HepG2 (cell line): ENCODE data around the gene PTPRC. TPM values are rescaled to one million over a fixed set of nuclear protein-coding genes. Genes with fewer than 3 reads are reported as not detected.

Experiments used
- ATAC-seq: fragments of 200-7000 bp; cut with Tn5 transposase; 3 replicates; pipeline ENCODE4 v1.9.1; 2020; ENCODE audit warnings: mild to moderate bottlenecking, moderate library complexity
- BruUV-seq: library from RNA; stranded (reverse); fragments of 400-500 nt; replicated peaks from 2 replicates; lab custom pipeline; 2021; lab: Mats Ljungman, UMichigan
- CTCF ChIA-PET: fragments of 300-600 bp; formaldehyde crosslinking; extraction: SDS; loops from one replicate; lab custom pipeline; 2021; ENCODE audit warnings: low total read pairs, inconsistent platforms, low intra/inter-chr PET ratio; lab: Yijun Ruan, JAX
- POLR2A ChIA-PET: fragments of 350-600 bp; sonication (Branson Sonifier 250); formaldehyde crosslinking; loops from one replicate; lab custom pipeline; 2020; ENCODE audit warnings: antibody characterized with exemption, inconsistent platforms; lab: Yijun Ruan, JAX
- DNase-seq: peaks from one replicate; pipeline ENCODE4 v3.0.0-alpha.2; 2015; ENCODE audit warnings: low spot score
- FAIRE-seq: peaks from 3 replicates; lab custom pipeline; 2011; peaks lifted over from hg19 to GRCh38; lab: Jason Lieb, UNC
- H2AFZ ChIP-seq: one replicate; pipeline ENCODE4 v1.6.1; 2011; ENCODE audit warnings: low read length, inconsistent platforms
- H3K27ac ChIP-seq: fragments of 300-600 bp; 3 replicates; pipeline ENCODE4 v1.8.0; 2011; ENCODE audit warnings: mixed run types, mild to moderate bottlenecking, mixed read lengths, low read length, inconsistent platforms; ENCODE audit not compliant: insufficient read depth; ENCODE audit errors: extremely low read length
- H3K27me3 ChIP-seq, 2 experiments: fragments of 200-600 bp in 1 of 2; 2 replicates in 1 of 2; 3 replicates in 1 of 2; pipeline versions ENCODE4 v1.6.0 to v1.8.0; 2011; ENCODE audit warnings: low read length in 2 of 2, mild to moderate bottlenecking in 2 of 2, moderate library complexity in 2 of 2, inconsistent platforms in 1 of 2; ENCODE audit not compliant: insufficient read depth in 2 of 2, control insufficient read depth in 1 of 2
- H3K36me3 ChIP-seq, 2 experiments: fragments of 200-600 bp in 1 of 2; replicated peaks in 1 of 2; 2 replicates in 1 of 2; 3 replicates in 1 of 2; pipeline versions ENCODE4 v1.5.1 to v1.8.0; 2011; ENCODE audit warnings: low read length in 2 of 2, inconsistent platforms in 1 of 2; ENCODE audit not compliant: insufficient read depth in 2 of 2, control insufficient read depth in 1 of 2
- H3K4me1 ChIP-seq: 2 replicates; pipeline ENCODE4 v1.5.1; 2012; ENCODE audit warnings: low read length, inconsistent platforms; ENCODE audit not compliant: insufficient read depth
- H3K4me2 ChIP-seq: 2 replicates; pipeline ENCODE4 v1.6.0; 2011; ENCODE audit warnings: low read depth, low read length, inconsistent platforms
- H3K4me3 ChIP-seq, 3 experiments: fragments of 200-600 bp in 1 of 3; sonication (generic), shearing (Covaris generic) in 1 of 3; replicated peaks in 1 of 3; 2 replicates each; pipeline ENCODE4 v1.5.1; 2011 to 2016; ENCODE audit warnings: low read length in 3 of 3, inconsistent platforms in 2 of 3, low read depth in 2 of 3, mild to moderate bottlenecking in 2 of 3, control low read depth in 1 of 3, mixed read lengths in 1 of 3; ENCODE audit not compliant: insufficient read depth in 1 of 3
- H3K79me2 ChIP-seq: one replicate; pipeline ENCODE4 v1.6.1; 2011; ENCODE audit warnings: low read length, inconsistent platforms; ENCODE audit not compliant: insufficient read depth
- H3K9ac ChIP-seq: 2 replicates; pipeline ENCODE4 v1.6.0; 2011; ENCODE audit warnings: mild to moderate bottlenecking, low read depth, low read length, inconsistent platforms; ENCODE audit not compliant: insufficient read depth
- H3K9me3 ChIP-seq: 2 replicates; pipeline ENCODE4 v1.5.1; 2012; ENCODE audit warnings: mild to moderate bottlenecking, low read length
- H4K20me1 ChIP-seq: 2 replicates; pipeline ENCODE4 v1.6.0; 2011; ENCODE audit warnings: inconsistent platforms, mild to moderate bottlenecking, low read length, moderate library complexity; ENCODE audit not compliant: insufficient read depth
- NCOA5 ChIP-seq: sonication (generic); formaldehyde crosslinking; IDR thresholded peaks from 2 replicates; pipeline ENCODE4 v1.4.0; 2020; ENCODE audit warnings: missing genetic modification reagents
- PHF20 ChIP-seq: sonication (generic); formaldehyde crosslinking; IDR thresholded peaks from 2 replicates; pipeline ENCODE4 v1.5.0; 2020; ENCODE audit warnings: mild to moderate bottlenecking, missing genetic modification reagents
- SIN3B ChIP-seq: fragments of 150-350 bp; IDR thresholded peaks from 2 replicates; pipeline ENCODE4 v1.6.1; 2014; ENCODE audit warnings: low read length
- SMAD9 ChIP-seq: sonication (generic); formaldehyde crosslinking; IDR thresholded peaks from 2 replicates; pipeline ENCODE4 v1.5.1; 2020; ENCODE audit warnings: mild to moderate bottlenecking, missing genetic modification reagents
- ZBTB26 ChIP-seq: IDR thresholded peaks from 2 replicates; pipeline ENCODE4 v1.6.1; 2016; ENCODE audit warnings: missing compliant biosample characterization, missing genetic modification reagents, borderline replicate concordance
- ZNF10 ChIP-seq: sonication (generic); formaldehyde crosslinking; IDR thresholded peaks from 2 replicates; pipeline ENCODE4 v1.4.0; 2020; ENCODE audit warnings: mild to moderate bottlenecking, low read depth, missing genetic modification reagents, borderline replicate concordance
- ZNF20 ChIP-seq: sonication (generic); formaldehyde crosslinking; IDR thresholded peaks from 2 replicates; pipeline ENCODE4 v1.4.0; 2020; ENCODE audit warnings: mild to moderate bottlenecking, moderate library complexity, missing genetic modification reagents
- ZNF83 ChIP-seq: sonication (generic); formaldehyde crosslinking; IDR thresholded peaks from 2 replicates; pipeline ENCODE4 v1.4.0; 2020; ENCODE audit warnings: missing genetic modification reagents, mild to moderate bottlenecking, borderline replicate concordance
- WGBS: methylation state at CpG from one replicate; pipeline ENCODE4 v1.1.6; 2017; ENCODE audit warnings: low lambda C conversion rate; 5-methylcytosine and 5-hydroxymethylcytosine counted together
- in situ Hi-C: cut with HindIII; loops from 2 replicates; pipeline ENCODE4 v1.10.0; 2017; ENCODE audit warnings: low pct_unique_long_range_greater_than_20kb; ENCODE audit not compliant: extremely low pct_ligation_motif_present
- intact Hi-C: fragments of 100-400 bp; cut with micrococcal nuclease; formaldehyde crosslinking; loops from one replicate; pipeline ENCODE4 v1.10.0; 2022; ENCODE audit not compliant: unreplicated experiment
- polyA plus RNA-seq, 8 experiments: library from polyadenylated mRNA; depleted of rRNA in 3 of 8; stranded (reverse) in 7 of 8; unstranded in 1 of 8; fragments of >200 nt; fragmentation: Illumina TruSeq in 4 of 8; extraction: Trizol in 4 of 8; gene quantifications; 2 replicates each; pipeline versions ENCODE4 v1.2.1 to v1.2.3, GENCODE V29; 2011 to 2016; ENCODE audit warnings: low read depth in 4 of 8, missing spikeins in 1 of 8, mixed read lengths in 1 of 8; ENCODE audit not compliant: insufficient read depth in 1 of 8
- total RNA-seq, 5 experiments: library from RNA; depleted of rRNA; stranded (reverse); fragments of >200 nt; fragmentation: Illumina TruSeq; extraction: Trizol; gene quantifications; 2 replicates each; pipeline ENCODE4 v1.2.3, GENCODE V29; 2016; ENCODE audit warnings: low read depth in 1 of 5
- TF ChIP-seq, protein P1 (sequence below): sonication (generic); formaldehyde crosslinking; IDR thresholded peaks from 2 replicates; pipeline ENCODE4 v1.8.0; 2022; ENCODE audit warnings: missing genetic modification reagents, low read depth, mild to moderate bottlenecking, borderline replicate concordance

PTPRC gene
- total and polyA plus RNA-seq, 2 of the 13 experiments (the other 11 are each of a cell fraction or from before 2014, with no cell fraction given) = not detected

DNA sequence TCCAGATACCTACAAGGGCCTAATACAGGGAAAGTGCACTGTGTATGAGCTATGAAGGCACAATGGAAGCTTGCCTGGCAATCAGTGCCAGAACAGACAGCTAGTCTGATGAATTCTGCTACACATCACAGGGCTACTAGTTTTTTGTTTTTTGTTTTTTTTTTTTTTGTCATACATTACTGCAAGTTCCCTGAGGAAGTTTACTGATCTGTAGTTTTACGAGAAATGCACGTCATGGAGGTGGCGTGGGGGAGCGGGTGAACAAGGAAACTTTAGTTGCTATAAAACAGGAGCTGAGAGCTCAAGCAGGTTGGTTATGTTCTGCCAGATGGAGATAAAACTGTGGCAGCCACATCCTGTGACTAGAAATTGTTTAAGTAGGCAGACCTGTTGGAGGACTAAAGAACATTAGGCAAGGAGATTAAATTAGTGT lies 17.7 kb downstream of the PTPRC start:
- Histone ChIP-seq H4K20me1 (no peaks in the 10 kb centered on the region), H3K4me3 (no peak overlapping the region), H3K36me3 (no peaks in the 10 kb centered on the region), H3K4me2 (no peak overlapping the region), H3K9me3 (no peaks in the 10 kb centered on the region), H3K9ac (no peak overlapping the region), H2AFZ (no peak overlapping the region), H3K27me3 (no peaks in the 10 kb centered on the region), H3K79me2 (no peaks in the 10 kb centered on the region), H3K4me1 (no peaks in the 10 kb centered on the region), H3K27ac (no peak overlapping the region)
- in situ Hi-C loops = no loop called here
- ChIA-PET CTCF (no interaction called here), POLR2A (no interaction called here)
- FAIRE-seq (no peak), ATAC-seq (no peak), DNase-seq (no peak)
- 31% methylated on average over 4 of the region's 4 CpGs for WGBS
- TF ChIP-seq ZNF10 (CRISPR knock-in tag) (no peak), SIN3B (no peak), NCOA5 (CRISPR knock-in tag) (no peak), PHF20 (CRISPR knock-in tag) (no peak), ZNF20 (no peak), ZBTB26 (CRISPR knock-in tag) (no peak), ZNF83 (CRISPR knock-in tag) (no peak), SMAD9 (no peak)
- TF ChIP-seq, protein P1, sequence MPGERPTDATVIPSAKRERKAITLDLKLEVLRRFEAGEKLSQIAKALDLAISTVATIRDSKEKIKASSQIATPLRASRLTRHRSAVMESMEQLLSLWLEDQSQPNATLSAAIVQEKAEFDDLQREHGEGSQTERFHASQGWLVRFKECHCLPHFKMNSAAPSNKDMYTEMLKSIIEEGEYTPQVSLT (CRISPR knock-in tag) = no peak
- BruUV-seq = no TSS peak
- intact Hi-C loops = no loop called here
